OCI-M2 (cell line): ENCODE results near the gene KANSL1.

Experiments used
- DNase-seq: peaks from one replicate; lab custom pipeline; 2025; ENCODE audit not compliant: unreplicated experiment; lab: John Stamatoyannopoulos, UW

KANSL1 gene

GRCh38 chr17:46140645-46141197 lies 52.5 kb downstream of the KANSL1 start:
- no peak for DNase-seq

GRCh38 chr17:46139432-46140210 lies 53.6 kb downstream of the KANSL1 start:
- no peak for DNase-seq

GRCh38 chr17:46138473-46138872 lies 54.8 kb downstream of the KANSL1 start:
- DNase-seq, result no peak

- DNase-seq, result no peak
Observed at GRCh38 chr17:46136820-46137219, 56.4 kb downstream of the KANSL1 start.

- no peak for DNase-seq
Observed at GRCh38 chr17:46135879-46136563, 57.2 kb downstream of the KANSL1 start.

GRCh38 chr17:46135126-46135812 lies 58.0 kb downstream of the KANSL1 start:
- no peak for DNase-seq

- DNase-seq, result no peak
Observed at GRCh38 chr17:46129302-46129701, 63.9 kb downstream of the KANSL1 start.

GRCh38 chr17:46128453-46128852 lies 64.8 kb downstream of the KANSL1 start:
- DNase-seq, result no peak

DNA sequence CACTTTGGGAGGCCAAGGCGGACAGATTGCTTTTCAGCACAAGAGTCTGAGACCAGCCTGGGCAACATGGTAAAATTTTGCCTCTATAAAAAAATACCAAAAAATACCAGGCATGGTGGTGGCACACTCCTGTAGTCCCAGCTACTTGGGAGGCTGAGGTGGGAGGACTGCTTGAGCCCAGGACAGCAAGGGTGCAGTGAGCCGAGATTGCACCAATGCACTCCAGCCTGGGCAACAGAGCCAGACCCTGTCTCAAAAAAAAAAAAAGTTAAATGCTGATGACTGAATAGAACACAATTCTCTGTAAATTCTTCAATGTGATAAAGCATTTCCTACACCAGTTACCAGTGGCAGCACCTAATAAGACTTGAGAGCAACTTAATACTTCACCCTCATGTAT lies 65.7 kb downstream of the KANSL1 start:
- DNase-seq, result no peak

GRCh38 chr17:46126840-46127239 lies 66.4 kb downstream of the KANSL1 start:
- no peak for DNase-seq

DNA sequence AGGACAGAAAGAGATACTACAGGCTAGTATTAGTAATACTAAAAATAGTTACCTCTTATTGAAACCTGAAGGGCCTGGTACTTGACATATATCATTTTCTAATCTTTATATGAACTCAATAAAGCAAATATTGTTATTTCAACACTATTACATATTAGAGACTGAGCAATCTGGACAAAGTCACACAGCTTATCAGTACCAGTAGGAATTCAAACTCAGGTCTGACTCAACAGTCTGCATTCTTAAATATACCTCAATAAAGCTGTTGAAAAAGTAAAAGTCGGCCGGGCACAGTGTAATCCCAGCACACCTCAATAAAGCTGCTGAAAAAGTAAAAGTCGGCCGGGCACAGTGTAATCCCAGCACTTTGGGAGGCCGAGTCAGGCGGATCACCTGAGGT lies 67.4 kb downstream of the KANSL1 start:
- DNase-seq, result no peak

- no peak for DNase-seq
Observed at GRCh38 chr17:46124695-46125592, 68.3 kb downstream of the KANSL1 start.

- DNase-seq, result no peak
Observed at GRCh38 chr17:46123607-46124006, 69.6 kb downstream of the KANSL1 start.

GRCh38 chr17:46122486-46122871 lies 70.8 kb downstream of the KANSL1 start:
- no peak for DNase-seq

GRCh38 chr17:46121841-46122485 lies 71.3 kb downstream of the KANSL1 start:
- DNase-seq, result no peak

DNA sequence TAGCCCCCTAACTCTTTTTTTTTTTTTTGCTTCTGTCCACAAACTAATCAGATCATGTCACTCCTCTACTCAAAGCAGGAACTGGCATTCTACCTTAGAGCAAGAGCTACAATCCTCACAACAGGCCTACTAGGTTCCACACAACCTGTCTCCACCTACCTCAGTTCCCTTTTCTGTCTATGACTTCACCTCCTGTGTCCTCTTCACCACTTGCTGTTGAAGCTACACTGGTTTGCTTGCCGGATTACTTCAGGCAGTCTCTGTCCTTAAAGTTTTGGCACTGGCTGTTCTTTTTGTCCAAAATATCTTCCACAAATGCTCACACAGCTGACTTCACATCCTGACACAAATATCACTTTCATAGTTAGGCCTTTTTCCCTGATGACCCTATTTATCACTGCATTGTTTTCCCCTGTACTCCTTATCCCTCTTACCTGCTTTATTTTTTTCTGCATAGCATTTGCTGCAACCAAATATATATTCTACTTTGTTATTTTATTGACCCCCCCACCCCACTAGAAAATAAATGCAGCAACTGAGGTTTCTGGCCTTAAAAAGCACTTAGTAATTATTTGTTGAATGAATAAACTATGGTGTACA lies 72.0 kb downstream of the KANSL1 start:
- no peak for DNase-seq

- no peak for DNase-seq
Observed at GRCh38 chr17:46120537-46120936, 72.7 kb downstream of the KANSL1 start.

GRCh38 chr17:46120078-46120477 lies 73.2 kb downstream of the KANSL1 start:
- no peak for DNase-seq

- DNase-seq, result no peak
Observed at GRCh38 chr17:46118964-46119363, 74.3 kb downstream of the KANSL1 start.
